ENCODE results near the gene TFRC.
"Not testable (repeated sequence)": the region's sequence is repeated elsewhere in the genome, so short reads cannot be mapped to it uniquely, and the experiment has no call there.

Gene TFRC

DNA sequence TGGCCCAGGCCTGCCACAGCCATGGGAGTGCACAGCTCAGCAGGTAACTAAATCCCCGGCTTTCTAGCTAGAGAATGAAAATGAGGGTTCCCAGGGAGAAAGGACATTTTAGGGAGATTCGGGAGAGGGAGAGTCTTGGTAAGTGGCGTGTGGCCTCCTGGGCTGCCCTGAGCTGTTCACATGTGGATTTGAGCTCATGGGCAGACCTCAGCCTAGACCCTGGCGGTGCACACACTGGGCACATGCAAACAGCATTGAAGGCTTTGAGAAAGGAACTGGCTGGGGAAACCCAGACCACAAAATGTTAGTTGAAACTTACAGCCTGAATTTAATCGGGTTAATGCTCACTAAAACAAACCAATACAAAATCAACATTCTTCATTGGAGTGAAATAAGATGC lies 72.4 kb downstream of the TFRC start:
- DNase-seq, result no peak
- CTCF ChIA-PET, result interaction anchor here (1.4 kb wide), 1 partner anchor 17 kb away, joined by 3 read pairs; no protein-coding TSS in a partner anchor
- H3K27ac ChIP-seq (ENCODE audit: insufficient read depth in 1 of 2, low read depth in 1 of 2, low read length in 2 of 2, poor library complexity in 1 of 2, severe bottlenecking in 2 of 2), result no peak overlapping the region
- no peaks in the 10 kb centered on the region for H3K36me3 ChIP-seq (ENCODE audit: control insufficient read depth in 4 of 4, insufficient read depth in 4 of 4, low read length in 3 of 4)
- H3K27me3 ChIP-seq (replicated peaks in 2 of 5; ENCODE audit: control insufficient read depth in 4 of 5, insufficient read depth in 5 of 5, low read length in 4 of 5), result no peaks in the 10 kb centered on the region
- 97% methylated on average over 4 of the region's 5 CpGs for WGBS (ENCODE audit: insufficient coverage)
- H3K9me3 ChIP-seq (ENCODE audit: control extremely low read depth in 1 of 5, control insufficient read depth in 4 of 5, insufficient read depth in 2 of 5, low read depth in 1 of 5, low read length in 4 of 5), result peaks cover 0 to 2% (median 0%) of the 10 kb centered on the region in 5 experiments
- no peak overlapping the region for H3K4me3 ChIP-seq (ENCODE audit: control insufficient read depth in 1 of 7, extremely low read depth in 1 of 7, insufficient read depth in 4 of 7, low read depth in 2 of 7, low read length in 6 of 7)
- H3K4me1 ChIP-seq (ENCODE audit: control extremely low read depth in 1 of 4, control insufficient read depth in 4 of 4, insufficient read depth in 4 of 4, low read length in 3 of 4), result peaks cover 0 to 7% (median 0%) of the 10 kb centered on the region in 4 experiments
- POLR2A ChIA-PET, result no interaction called here

GRCh38 chr3:196008929-196009328 lies 73.0 kb downstream of the TFRC start:
- POLR2A ChIA-PET, result no interaction called here
- DNase-seq, result no peak
- WGBS (ENCODE audit: insufficient coverage), result 95% methylated on average over 4 of the region's 9 CpGs
- no peaks in the 10 kb centered on the region for H3K36me3 ChIP-seq (ENCODE audit: control insufficient read depth in 4 of 4, insufficient read depth in 4 of 4, low read length in 3 of 4)
- peaks cover 0 to 2% (median 0%) of the 10 kb centered on the region in 5 experiments for H3K9me3 ChIP-seq (ENCODE audit: control extremely low read depth in 1 of 5, control insufficient read depth in 4 of 5, insufficient read depth in 2 of 5, low read depth in 1 of 5, low read length in 4 of 5)
- peaks cover 0 to 7% (median 0%) of the 10 kb centered on the region in 4 experiments for H3K4me1 ChIP-seq (ENCODE audit: control extremely low read depth in 1 of 4, control insufficient read depth in 4 of 4, insufficient read depth in 4 of 4, low read length in 3 of 4)
- no peak overlapping the region for H3K4me3 ChIP-seq (ENCODE audit: control insufficient read depth in 1 of 7, extremely low read depth in 1 of 7, insufficient read depth in 4 of 7, low read depth in 2 of 7, low read length in 6 of 7)
- no peak overlapping the region for H3K27ac ChIP-seq (ENCODE audit: insufficient read depth in 1 of 2, low read depth in 1 of 2, low read length in 2 of 2, poor library complexity in 1 of 2, severe bottlenecking in 2 of 2)
- CTCF ChIA-PET, result interaction anchor here (1.4 kb wide), 1 partner anchor 18 kb away, joined by 3 read pairs; no protein-coding TSS in a partner anchor
- no peaks in the 10 kb centered on the region for H3K27me3 ChIP-seq (replicated peaks in 2 of 5; ENCODE audit: control insufficient read depth in 4 of 5, insufficient read depth in 5 of 5, low read length in 4 of 5)

DNA sequence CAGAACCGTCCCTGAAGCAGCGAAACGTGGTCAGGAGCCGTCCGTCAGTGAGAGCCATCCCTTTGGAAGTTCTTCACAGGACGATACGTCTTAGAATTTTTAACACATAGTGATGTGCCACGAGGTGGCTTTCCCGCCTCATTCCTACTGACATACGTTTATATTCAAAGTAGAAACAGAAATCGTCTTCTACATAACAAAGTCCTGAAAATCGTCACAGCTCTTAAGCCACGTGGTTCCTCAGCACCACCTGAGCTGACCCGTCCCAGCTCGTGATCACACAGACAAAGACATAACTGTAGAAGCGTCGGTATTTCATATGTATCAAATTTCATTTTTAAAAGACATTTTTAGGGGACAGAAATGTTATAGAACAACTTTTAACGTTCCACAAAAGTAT lies 73.5 kb downstream of the TFRC start:
- no peaks in the 10 kb centered on the region for H3K36me3 ChIP-seq (ENCODE audit: control insufficient read depth in 4 of 4, insufficient read depth in 4 of 4, low read length in 3 of 4)
- no peak overlapping the region for H3K27ac ChIP-seq (ENCODE audit: insufficient read depth in 1 of 2, low read depth in 1 of 2, low read length in 2 of 2, poor library complexity in 1 of 2, severe bottlenecking in 2 of 2)
- 96% methylated on average over 12 of the region's 18 CpGs for WGBS (ENCODE audit: insufficient coverage)
- no peak for DNase-seq
- POLR2A ChIA-PET, result interaction anchor here (0.7 kb wide), 1 partner anchor 1143 kb away, joined by 3 read pairs; no protein-coding TSS in a partner anchor
- peaks cover 0 to 2% (median 0%) of the 10 kb centered on the region in 5 experiments for H3K9me3 ChIP-seq (ENCODE audit: control extremely low read depth in 1 of 5, control insufficient read depth in 4 of 5, insufficient read depth in 2 of 5, low read depth in 1 of 5, low read length in 4 of 5)
- peaks cover 0 to 7% (median 0%) of the 10 kb centered on the region in 4 experiments for H3K4me1 ChIP-seq (ENCODE audit: control extremely low read depth in 1 of 4, control insufficient read depth in 4 of 4, insufficient read depth in 4 of 4, low read length in 3 of 4)
- CTCF ChIA-PET, result interaction anchor here (1.4 kb wide), 1 partner anchor 18 kb away, joined by 3 read pairs; no protein-coding TSS in a partner anchor
- H3K4me3 ChIP-seq (ENCODE audit: control insufficient read depth in 1 of 7, extremely low read depth in 1 of 7, insufficient read depth in 4 of 7, low read depth in 2 of 7, low read length in 6 of 7), result peak overlapping the region in 2 of 7 experiments; percentile 42 to 52
- peaks cover 0 to 3% (median 0%) of the 10 kb centered on the region in 5 experiments for H3K27me3 ChIP-seq (replicated peaks in 2 of 5; ENCODE audit: control insufficient read depth in 4 of 5, insufficient read depth in 5 of 5, low read length in 4 of 5)

- Histone ChIP-seq H3K4me1 (ENCODE audit: control extremely low read depth in 1 of 4, control insufficient read depth in 4 of 4, insufficient read depth in 4 of 4, low read length in 3 of 4) (peaks cover 0 to 7% (median 0%) of the 10 kb centered on the region in 4 experiments), H3K27ac (ENCODE audit: insufficient read depth in 1 of 2, low read depth in 1 of 2, low read length in 2 of 2, poor library complexity in 1 of 2, severe bottlenecking in 2 of 2) (no peak overlapping the region), H3K36me3 (ENCODE audit: control insufficient read depth in 4 of 4, insufficient read depth in 4 of 4, low read length in 3 of 4) (no peaks in the 10 kb centered on the region), H3K27me3 (replicated peaks in 2 of 5; ENCODE audit: control insufficient read depth in 4 of 5, insufficient read depth in 5 of 5, low read length in 4 of 5) (peaks cover 0 to 3% (median 0%) of the 10 kb centered on the region in 5 experiments), H3K4me3 (ENCODE audit: control insufficient read depth in 1 of 7, extremely low read depth in 1 of 7, insufficient read depth in 4 of 7, low read depth in 2 of 7, low read length in 6 of 7) (peak overlapping the region in 2 of 7 experiments; percentile 42 to 52), H3K9me3 (ENCODE audit: control extremely low read depth in 1 of 5, control insufficient read depth in 4 of 5, insufficient read depth in 2 of 5, low read depth in 1 of 5, low read length in 4 of 5) (peaks cover 0 to 2% (median 0%) of the 10 kb centered on the region in 5 experiments)
- CTCF ChIA-PET, result interaction anchor here (1.4 kb wide), 1 partner anchor 19 kb away, joined by 3 read pairs; no protein-coding TSS in a partner anchor
- POLR2A ChIA-PET, result interaction anchor here (0.6 to 0.7 kb wide), 2 partner anchors 692 to 1143 kb away, joined by 3 read pairs; no protein-coding TSS in a partner anchor
- DNase-seq, result peak in 2 of 3 donors; percentile 51 to 67
- WGBS (ENCODE audit: insufficient coverage), result 44% methylated on average over 8 of the region's 11 CpGs
Observed at GRCh38 chr3:196007744-196008335, 74.0 kb downstream of the TFRC start.

DNA sequence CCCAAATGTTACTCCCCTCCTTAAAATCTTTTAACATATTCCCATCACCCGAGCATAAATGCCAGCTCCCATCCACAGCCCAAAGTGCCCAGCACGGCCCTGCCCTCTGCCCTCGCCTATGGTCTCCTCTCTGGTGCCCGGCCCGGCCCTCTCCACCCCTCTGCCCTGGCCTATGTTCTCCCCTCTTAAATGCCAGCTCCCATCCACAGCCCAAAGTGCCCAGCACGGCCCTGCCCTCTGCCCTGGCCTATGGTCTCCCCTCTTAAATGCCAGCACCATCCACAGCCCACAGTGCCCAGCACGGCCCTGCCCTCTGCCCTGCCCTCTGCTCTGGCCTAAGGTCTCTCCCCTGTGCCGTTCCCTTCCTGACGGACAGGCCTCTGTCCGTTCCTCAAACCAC lies 76.6 kb downstream of the TFRC start:
- H3K27ac ChIP-seq (ENCODE audit: insufficient read depth in 1 of 2, low read depth in 1 of 2, low read length in 2 of 2, poor library complexity in 1 of 2, severe bottlenecking in 2 of 2); H3K36me3 ChIP-seq (ENCODE audit: control insufficient read depth in 4 of 4, insufficient read depth in 4 of 4, low read length in 3 of 4); H3K9me3 ChIP-seq (ENCODE audit: control extremely low read depth in 1 of 5, control insufficient read depth in 4 of 5, insufficient read depth in 2 of 5, low read depth in 1 of 5, low read length in 4 of 5); DNase-seq; H3K27me3 ChIP-seq (replicated peaks in 2 of 5; ENCODE audit: control insufficient read depth in 4 of 5, insufficient read depth in 5 of 5, low read length in 4 of 5); H3K4me3 ChIP-seq (ENCODE audit: control insufficient read depth in 1 of 7, extremely low read depth in 1 of 7, insufficient read depth in 4 of 7, low read depth in 2 of 7, low read length in 6 of 7); H3K4me1 ChIP-seq (ENCODE audit: control extremely low read depth in 1 of 4, control insufficient read depth in 4 of 4, insufficient read depth in 4 of 4, low read length in 3 of 4); CTCF ChIA-PET; POLR2A ChIA-PET: not testable (repeated sequence)
- 96% methylated on average over 5 of the region's 10 CpGs for WGBS (ENCODE audit: insufficient coverage)

GRCh38 chr3:196004359-196005052 lies 77.4 kb downstream of the TFRC start:
- H3K27ac ChIP-seq (ENCODE audit: insufficient read depth in 1 of 2, low read depth in 1 of 2, low read length in 2 of 2, poor library complexity in 1 of 2, severe bottlenecking in 2 of 2); H3K4me3 ChIP-seq (ENCODE audit: control insufficient read depth in 1 of 7, extremely low read depth in 1 of 7, insufficient read depth in 4 of 7, low read depth in 2 of 7, low read length in 6 of 7); CTCF ChIA-PET; H3K36me3 ChIP-seq (ENCODE audit: control insufficient read depth in 4 of 4, insufficient read depth in 4 of 4, low read length in 3 of 4); H3K9me3 ChIP-seq (ENCODE audit: control extremely low read depth in 1 of 5, control insufficient read depth in 4 of 5, insufficient read depth in 2 of 5, low read depth in 1 of 5, low read length in 4 of 5); H3K4me1 ChIP-seq (ENCODE audit: control extremely low read depth in 1 of 4, control insufficient read depth in 4 of 4, insufficient read depth in 4 of 4, low read length in 3 of 4); H3K27me3 ChIP-seq (replicated peaks in 2 of 5; ENCODE audit: control insufficient read depth in 4 of 5, insufficient read depth in 5 of 5, low read length in 4 of 5); DNase-seq: not testable (repeated sequence)
- 88% methylated on average over 10 of the region's 17 CpGs for WGBS (ENCODE audit: insufficient coverage)
- POLR2A ChIA-PET, result interaction anchor here (0.6 to 0.7 kb wide), 2 partner anchors 70 to 821 kb away, joined by 3 read pairs; no protein-coding TSS in a partner anchor

All from common myeloid progenitor, CD34-positive (primary cell).